Measurements from ENCODE around the gene TTC7B.

DNA sequence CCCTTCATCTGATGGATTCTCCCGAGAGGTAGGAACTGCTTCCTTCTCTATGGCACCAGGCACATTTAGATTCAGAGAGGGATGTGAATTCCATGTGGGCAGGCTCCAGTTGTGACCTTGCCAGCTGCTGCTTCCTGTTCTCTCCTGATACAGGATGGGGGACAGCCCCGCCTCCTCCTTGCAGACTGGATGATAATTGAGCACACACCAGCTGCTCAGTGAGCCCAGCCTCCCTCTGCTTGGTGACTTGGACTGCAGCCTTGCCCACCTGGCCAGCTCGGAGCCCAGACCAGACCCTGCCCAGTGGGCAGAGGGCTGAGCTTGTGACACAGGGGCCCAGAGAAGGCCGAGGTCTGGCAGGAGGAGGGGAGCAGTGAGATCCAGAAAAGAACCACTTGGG, 329.2 kb downstream of the TTC7B start:
- TF ChIP-seq, protein P1, sequence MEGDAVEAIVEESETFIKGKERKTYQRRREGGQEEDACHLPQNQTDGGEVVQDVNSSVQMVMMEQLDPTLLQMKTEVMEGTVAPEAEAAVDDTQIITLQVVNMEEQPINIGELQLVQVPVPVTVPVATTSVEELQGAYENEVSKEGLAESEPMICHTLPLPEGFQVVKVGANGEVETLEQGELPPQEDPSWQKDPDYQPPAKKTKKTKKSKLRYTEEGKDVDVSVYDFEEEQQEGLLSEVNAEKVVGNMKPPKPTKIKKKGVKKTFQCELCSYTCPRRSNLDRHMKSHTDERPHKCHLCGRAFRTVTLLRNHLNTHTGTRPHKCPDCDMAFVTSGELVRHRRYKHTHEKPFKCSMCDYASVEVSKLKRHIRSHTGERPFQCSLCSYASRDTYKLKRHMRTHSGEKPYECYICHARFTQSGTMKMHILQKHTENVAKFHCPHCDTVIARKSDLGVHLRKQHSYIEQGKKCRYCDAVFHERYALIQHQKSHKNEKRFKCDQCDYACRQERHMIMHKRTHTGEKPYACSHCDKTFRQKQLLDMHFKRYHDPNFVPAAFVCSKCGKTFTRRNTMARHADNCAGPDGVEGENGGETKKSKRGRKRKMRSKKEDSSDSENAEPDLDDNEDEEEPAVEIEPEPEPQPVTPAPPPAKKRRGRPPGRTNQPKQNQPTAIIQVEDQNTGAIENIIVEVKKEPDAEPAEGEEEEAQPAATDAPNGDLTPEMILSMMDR (IDR thresholded peaks at IDR 0.05; ENCODE audit: poor library complexity, severe bottlenecking): no peak
- no peak for TF ChIP-seq TAF1 (IDR thresholded peaks at IDR 0.05; ENCODE audit: low read depth)
- no peak for TF ChIP-seq POLR2AphosphoS5 (IDR thresholded peaks at IDR 0.05)
- no peak for TF ChIP-seq RAD21 (conservative IDR thresholded peaks at IDR 0.05)
- no peak for TF ChIP-seq EP300 (conservative IDR thresholded peaks at IDR 0.05; ENCODE audit: poor library complexity, severe bottlenecking)
- TF ChIP-seq EZH2 (IDR thresholded peaks at IDR 0.05; ENCODE audit: borderline replicate concordance, insufficient read depth, low read length, poor library complexity, severe bottlenecking): no peak
